CD4-positive, alpha-beta memory T cell (primary cell): Measurements from ENCODE around the gene DAZAP2. TPM values are rescaled to one million over a fixed set of nuclear protein-coding genes. Genes with fewer than 3 reads are reported as not detected.

Experiments
- CTCF ChIA-PET: fragments of 350-600 bp; sonication (Branson Sonifier 250); formaldehyde crosslinking; loops from one replicate; lab custom pipeline; 2021; ENCODE audit warnings: inconsistent platforms; ENCODE audit not compliant: partially characterized antibody; lab: Charles Lee
- POLR2A ChIA-PET: fragments of 350-600 bp; sonication (Branson Sonifier 250); formaldehyde crosslinking; loops from one replicate; lab custom pipeline; 2021; ENCODE audit not compliant: partially characterized antibody; lab: Charles Lee
- DNase-seq, 5 donors: peaks; one replicate each; pipeline versions ENCODE4 v3.0.0 to v3.0.0-alpha.2; 2020 to 2022; ENCODE audit warnings: mixed read lengths in 1 of 5
- H3K27ac ChIP-seq: one replicate; pipeline ENCODE4 v1.7.0; 2013; ENCODE audit warnings: low read depth, low read length
- H3K27me3 ChIP-seq: 2 replicates; pipeline ENCODE4 v1.7.0; 2013; ENCODE audit warnings: mild to moderate bottlenecking, low read length, moderate library complexity; ENCODE audit not compliant: insufficient read depth
- H3K36me3 ChIP-seq: 2 replicates; pipeline ENCODE4 v1.7.0; 2013; ENCODE audit warnings: mild to moderate bottlenecking, low read length, moderate library complexity; ENCODE audit not compliant: insufficient read depth
- H3K4me1 ChIP-seq: 2 replicates; pipeline ENCODE4 v1.7.0; 2013; ENCODE audit warnings: mild to moderate bottlenecking, low read length, moderate library complexity; ENCODE audit not compliant: insufficient read depth
- H3K4me3 ChIP-seq, 2 donors: one replicate each; pipeline ENCODE4 v1.7.0; 2013; ENCODE audit warnings: low read length in 2 of 2, mild to moderate bottlenecking in 1 of 2
- H3K9me3 ChIP-seq, 2 donors: one replicate each; pipeline ENCODE4 v1.7.0; 2013; ENCODE audit warnings: low read length in 2 of 2, control low read depth in 1 of 2; ENCODE audit not compliant: control insufficient read depth in 1 of 2
- H3K27ac Mint-ChIP-seq, 7 donors: one replicate each; pipeline ENCODE4 v1.8.0; 2020 to 2021; ENCODE audit warnings: mixed read lengths in 7 of 7, mild to moderate bottlenecking in 6 of 7, inconsistent platforms in 3 of 7, moderate library complexity in 3 of 7
- H3K27me3 Mint-ChIP-seq, 2 donors: one replicate each; pipeline ENCODE4 v1.8.0; 2020 to 2021; ENCODE audit warnings: mixed read lengths in 2 of 2
- H3K36me3 Mint-ChIP-seq, 2 donors: one replicate each; pipeline ENCODE4 v1.8.0; 2020 to 2021; ENCODE audit warnings: mixed read lengths in 2 of 2, inconsistent platforms in 1 of 2, mild to moderate bottlenecking in 1 of 2
- H3K4me1 Mint-ChIP-seq, 4 donors: one replicate each; pipeline ENCODE4 v1.8.0; 2020 to 2021; ENCODE audit warnings: mixed read lengths in 4 of 4, mild to moderate bottlenecking in 1 of 4
- H3K4me3 Mint-ChIP-seq, 8 donors: one replicate each; pipeline ENCODE4 v1.8.0; 2020 to 2021; ENCODE audit warnings: mixed read lengths in 8 of 8, mild to moderate bottlenecking in 7 of 8, moderate library complexity in 6 of 8, inconsistent platforms in 3 of 8
- H3K9me3 Mint-ChIP-seq, 8 donors: one replicate each; pipeline ENCODE4 v1.8.0; 2020 to 2021; ENCODE audit warnings: mixed read lengths in 8 of 8, mild to moderate bottlenecking in 5 of 8, inconsistent platforms in 3 of 8, moderate library complexity in 1 of 8
- intact Hi-C: fragments of 100-400 bp; cut with micrococcal nuclease; formaldehyde crosslinking; loops from one replicate; pipeline ENCODE4 v1.15.1; 2023
- polyA plus RNA-seq, 2 donors: library from polyadenylated mRNA; unstranded; fragments of 300-500 nt; fragmentation: Illumina TruSeq; gene quantifications; one replicate each; pipeline ENCODE4 v1.2.3, GENCODE V29; 2021
- total RNA-seq, 2 experiments: library from RNA; stranded (reverse); gene quantifications; one replicate each; pipeline ENCODE4 v1.2.3, GENCODE V29; 2021

Gene DAZAP2
- total RNA-seq: 100 to 1,000 TPM; 275 to 286 TPM
- polyA plus RNA-seq: 1,000 to 10,000 TPM; 1,322 to 2,333 TPM

DNA sequence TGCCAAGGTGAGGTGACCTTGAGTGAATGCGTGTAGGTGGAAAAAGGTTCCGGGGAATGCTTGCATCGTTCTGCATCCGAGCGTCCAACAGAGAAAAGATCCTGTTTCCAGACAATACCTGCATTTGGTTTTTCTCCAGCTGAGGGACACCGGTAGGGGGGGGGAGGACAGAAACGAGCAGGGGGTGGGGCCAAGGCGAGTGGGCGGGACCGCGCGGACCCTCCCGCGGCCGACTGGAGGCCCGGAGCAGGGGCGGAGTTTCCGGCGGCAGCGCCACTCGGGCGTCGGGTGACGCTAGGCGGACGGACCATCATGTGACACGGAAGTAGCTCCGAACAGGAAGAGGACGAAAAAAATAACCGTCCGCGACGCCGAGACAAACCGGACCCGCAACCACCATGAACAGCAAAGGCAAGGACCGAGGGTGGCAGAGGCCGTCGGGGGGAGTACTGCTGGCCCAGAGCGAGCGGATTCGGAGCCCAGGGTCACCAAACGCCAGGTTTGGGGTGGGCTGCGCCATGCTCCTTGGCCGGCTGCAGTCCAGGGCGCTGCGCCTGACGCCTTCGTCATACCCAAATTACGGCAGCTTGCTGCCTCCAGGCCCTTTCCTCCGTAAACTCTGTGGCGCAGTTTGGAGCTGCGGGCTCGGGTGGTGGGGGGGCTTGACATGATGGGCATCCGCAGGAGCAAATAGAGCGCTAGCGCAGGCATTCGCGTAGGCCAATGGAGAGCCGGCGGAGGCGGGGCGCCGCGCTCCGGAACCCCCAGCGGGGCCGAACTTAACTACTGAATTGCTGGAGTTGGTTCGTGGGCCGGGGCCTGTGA lies at the start of gene DAZAP2:
Gene DAZAP2 (plus strand): TSS at position 317 of the 825 bp plus-strand sequence. CDS start 82 bp downstream, at position 399.
- Histone ChIP-seq H3K4me1 (peaks cover 40% of the 10 kb centered on the region), H3K27me3 (no peaks in the 10 kb centered on the region), H3K36me3 (peaks cover 32% of the 10 kb centered on the region), H3K9me3 (no peaks in the 10 kb centered on the region), H3K4me3 (peak within 1 kb of the TSS; percentile 98 to 100), H3K27ac (peak within 1 kb of the TSS; percentile 100)
- Mint-ChIP-seq H3K27ac (peak within 1 kb of the TSS; percentile 99 to 100 (median 100)), H3K4me3 (peak within 1 kb of the TSS; percentile 93 to 99 (median 98)), H3K27me3 (peaks cover 0 to 1% of the 10 kb centered on the region in 2 donors), H3K9me3 (no peaks in the 10 kb centered on the region), H3K4me1 (peaks cover 27 to 57% (median 40%) of the 10 kb centered on the region in 4 donors), H3K36me3 (peaks cover 27 to 52% of the 10 kb centered on the region in 2 donors)
- DNase-seq: peak; percentile 91 to 95 (median 94)
- CTCF ChIA-PET: interaction anchor here (0.7 to 1.9 kb wide), 9 partner anchors 9 to 413 kb away, joined by 3 to 9 read pairs (median 3); partner anchors contain the start of genes POU6F1 and SMAGP
- POLR2A ChIA-PET: interaction anchor here (0.6 to 8.7 kb wide), 32 partner anchors 9 to 478 kb away, joined by 3 to 177 read pairs (median 7); partner anchors contain the start of genes ATF1, BIN2, CSRNP2 and LETMD1
- intact Hi-C loops: loop anchor here (1.0 to 10.0 kb wide), 6 partner anchors 20 to 1496 kb away; partner anchors contain the start of genes COX14, CSRNP2, LETMD1 and POU6F1

- intact Hi-C loops: no loop called here
- Mint-ChIP-seq H3K27ac (no peak overlapping the region), H3K4me3 (no peak overlapping the region), H3K36me3 (peaks cover 22 to 27% of the 10 kb centered on the region in 2 donors), H3K27me3 (no peaks in the 10 kb centered on the region), H3K9me3 (no peaks in the 10 kb centered on the region), H3K4me1 (no peaks in the 10 kb centered on the region)
- H3K4me1 ChIP-seq: no peaks in the 10 kb centered on the region
- peaks cover 20% of the 10 kb centered on the region for H3K36me3 ChIP-seq
- H3K27me3 ChIP-seq: no peaks in the 10 kb centered on the region
- ChIA-PET POLR2A (interaction anchor here (0.8 kb wide), 1 partner anchor 28 kb away, joined by 4 read pairs; the partner anchor contains the start of gene POU6F1), CTCF (interaction anchor here (1.2 to 1.5 kb wide), 2 partner anchors 29 to 151 kb away, joined by 3 read pairs; no protein-coding TSS in a partner anchor)
- H3K27ac ChIP-seq: no peak overlapping the region
- H3K9me3 ChIP-seq: no peaks in the 10 kb centered on the region
- H3K4me3 ChIP-seq: no peak overlapping the region
- DNase-seq: no peak
These were observed 48.8 kb upstream of the DAZAP2 start for GRCh38 chr12:51189790-51190355.

GRCh38 chr12:51190820-51191219 lies 47.8 kb upstream of the DAZAP2 start:
- H3K4me3 ChIP-seq: no peak overlapping the region
- CTCF ChIA-PET: interaction anchor here (1.5 kb wide), 1 partner anchor 150 kb away, joined by 3 read pairs; no protein-coding TSS in a partner anchor
- no peaks in the 10 kb centered on the region for H3K4me1 Mint-ChIP-seq
- H3K4me3 Mint-ChIP-seq: no peak overlapping the region
- no peaks in the 10 kb centered on the region for H3K9me3 Mint-ChIP-seq
- intact Hi-C loops: no loop called here
- H3K36me3 ChIP-seq: peaks cover 20% of the 10 kb centered on the region
- no peak overlapping the region for H3K27ac ChIP-seq
- no peaks in the 10 kb centered on the region for H3K27me3 ChIP-seq
- no peaks in the 10 kb centered on the region for H3K9me3 ChIP-seq
- no peak overlapping the region for H3K27ac Mint-ChIP-seq
- no peak for DNase-seq
- POLR2A ChIA-PET: interaction anchor here (0.8 kb wide), 1 partner anchor 28 kb away, joined by 4 read pairs; the partner anchor contains the start of gene POU6F1
- no peaks in the 10 kb centered on the region for H3K27me3 Mint-ChIP-seq
- H3K4me1 ChIP-seq: no peaks in the 10 kb centered on the region
- peaks cover 26 to 27% of the 10 kb centered on the region in 2 donors for H3K36me3 Mint-ChIP-seq

- H3K4me1 ChIP-seq: no peaks in the 10 kb centered on the region
- no peak overlapping the region for H3K27ac ChIP-seq
- no peaks in the 10 kb centered on the region for H3K27me3 ChIP-seq
- no peak overlapping the region for H3K4me3 ChIP-seq
- ChIA-PET CTCF (no interaction called here), POLR2A (no interaction called here)
- intact Hi-C loops: no loop called here
- DNase-seq: no peak
- H3K27me3 Mint-ChIP-seq: no peaks in the 10 kb centered on the region
- no peak overlapping the region for H3K4me3 Mint-ChIP-seq
- H3K27ac Mint-ChIP-seq: no peak overlapping the region
- peaks cover 20% of the 10 kb centered on the region for H3K36me3 ChIP-seq
- H3K9me3 Mint-ChIP-seq: no peaks in the 10 kb centered on the region
- peaks cover 27 to 30% of the 10 kb centered on the region in 2 donors for H3K36me3 Mint-ChIP-seq
- H3K4me1 Mint-ChIP-seq: no peaks in the 10 kb centered on the region
- no peaks in the 10 kb centered on the region for H3K9me3 ChIP-seq
These were observed 46.9 kb upstream of the DAZAP2 start for GRCh38 chr12:51191516-51192283.

- Mint-ChIP-seq H3K27me3 (no peaks in the 10 kb centered on the region), H3K36me3 (peaks cover 27 to 30% of the 10 kb centered on the region in 2 donors), H3K4me3 (no peak overlapping the region), H3K27ac (peak overlapping the region in 1 of 7 donors; percentile 12), H3K4me1 (no peaks in the 10 kb centered on the region), H3K9me3 (no peaks in the 10 kb centered on the region)
- intact Hi-C loops: no loop called here
- Histone ChIP-seq H3K4me3 (no peak overlapping the region), H3K9me3 (no peaks in the 10 kb centered on the region), H3K27me3 (no peaks in the 10 kb centered on the region), H3K4me1 (no peaks in the 10 kb centered on the region), H3K27ac (no peak overlapping the region), H3K36me3 (peaks cover 20% of the 10 kb centered on the region)
- CTCF ChIA-PET: no interaction called here
- DNase-seq: no peak
- POLR2A ChIA-PET: no interaction called here
These were observed 46.3 kb upstream of the DAZAP2 start for GRCh38 chr12:51192284-51192671.

GRCh38 chr12:51195841-51196240 lies 42.8 kb upstream of the DAZAP2 start:
- no peak overlapping the region for H3K4me3 ChIP-seq
- no peak for DNase-seq
- H3K27me3 ChIP-seq: no peaks in the 10 kb centered on the region
- ChIA-PET CTCF (no interaction called here), POLR2A (no interaction called here)
- peaks cover under 1% of the 10 kb centered on the region for H3K4me1 ChIP-seq
- H3K36me3 Mint-ChIP-seq: peaks cover 22 to 23% of the 10 kb centered on the region in 2 donors
- intact Hi-C loops: no loop called here
- H3K27ac ChIP-seq: no peak overlapping the region
- no peak overlapping the region for H3K27ac Mint-ChIP-seq
- H3K4me3 Mint-ChIP-seq: no peak overlapping the region
- H3K9me3 Mint-ChIP-seq: no peaks in the 10 kb centered on the region
- peaks cover 6% of the 10 kb centered on the region for H3K36me3 ChIP-seq
- H3K9me3 ChIP-seq: no peaks in the 10 kb centered on the region
- peaks cover 0 to under 1% (median under 1%) of the 10 kb centered on the region in 4 donors for H3K4me1 Mint-ChIP-seq
- H3K27me3 Mint-ChIP-seq: no peaks in the 10 kb centered on the region
